ENCODE results near the gene PVALB.

The PVALB gene

GRCh38 chr22:36773935-36774334 lies 42.9 kb downstream of the PVALB start:
- DNase-seq (ENCODE audit: low read depth, low spot score): no peak

- no peak for DNase-seq (ENCODE audit: low read depth, low spot score)
Measured at GRCh38 chr22:36772451-36772850, 44.4 kb downstream of the PVALB start.

- DNase-seq (ENCODE audit: low read depth, low spot score): no peak
Measured at GRCh38 chr22:36771356-36772063, 45.3 kb downstream of the PVALB start.

- DNase-seq (ENCODE audit: low read depth, low spot score): no peak
Measured at GRCh38 chr22:36770513-36771231, 46.2 kb downstream of the PVALB start.

- no peak for DNase-seq (ENCODE audit: low read depth, low spot score)
Measured at GRCh38 chr22:36769541-36770512, 47.0 kb downstream of the PVALB start.

- DNase-seq (ENCODE audit: low read depth, low spot score): no peak
Measured at GRCh38 chr22:36768616-36769015, 48.2 kb downstream of the PVALB start.

- no peak for DNase-seq (ENCODE audit: low read depth, low spot score)
Measured at GRCh38 chr22:36768141-36768540, 48.7 kb downstream of the PVALB start.

- no peak for DNase-seq (ENCODE audit: low read depth, low spot score)
Measured at GRCh38 chr22:36767035-36767775, 49.6 kb downstream of the PVALB start.

- no peak for DNase-seq (ENCODE audit: low read depth, low spot score)
Measured at GRCh38 chr22:36765943-36766450, 50.8 kb downstream of the PVALB start.

- DNase-seq (ENCODE audit: low read depth, low spot score): no peak
Measured at GRCh38 chr22:36765131-36765942, 51.5 kb downstream of the PVALB start.

GRCh38 chr22:36764641-36765040 lies 52.2 kb downstream of the PVALB start:
- no peak for DNase-seq (ENCODE audit: low read depth, low spot score)

GRCh38 chr22:36764060-36764459 lies 52.8 kb downstream of the PVALB start:
- DNase-seq (ENCODE audit: low read depth, low spot score): no peak

- no peak for DNase-seq (ENCODE audit: low read depth, low spot score)
Measured at GRCh38 chr22:36763576-36763975, 53.3 kb downstream of the PVALB start.

GRCh38 chr22:36762687-36763260 lies 54.1 kb downstream of the PVALB start:
- DNase-seq (ENCODE audit: low read depth, low spot score): no peak

- no peak for DNase-seq (ENCODE audit: low read depth, low spot score)
Measured at GRCh38 chr22:36761553-36762240, 55.1 kb downstream of the PVALB start.

- DNase-seq (ENCODE audit: low read depth, low spot score): no peak
Measured at GRCh38 chr22:36760786-36761185, 56.0 kb downstream of the PVALB start.

- DNase-seq (ENCODE audit: low read depth, low spot score): no peak
Measured at GRCh38 chr22:36759481-36760159, 57.2 kb downstream of the PVALB start.

GRCh38 chr22:36758792-36759271 lies 58.0 kb downstream of the PVALB start:
- no peak for DNase-seq (ENCODE audit: low read depth, low spot score)

Data from activated CD4-positive, CD25-positive, alpha-beta regulatory T cell treated with anti-CD3 and anti-CD28 coated beads, Interleukin-2, amount 50 U/mL, for 16 hours (primary cell).